PC-3 (cell line): Measurements from ENCODE around the gene DPT.

Source experiments
- EZH2 ChIP-seq: fragments of 300-600 bp; sonication (generic); IDR thresholded peaks from one replicate; pipeline ENCODE4 v1.6.1; 2017; ENCODE audit warnings: antibody characterized with exemption, mild to moderate bottlenecking, low read length; ENCODE audit not compliant: unreplicated experiment
- EZH2phosphoT487 ChIP-seq: fragments of 300-600 bp; sonication (generic); IDR thresholded peaks from 2 replicates; pipeline ENCODE4 v1.6.1; 2018; ENCODE audit warnings: mild to moderate bottlenecking, antibody characterized with exemption, low read length, borderline replicate concordance
- TF ChIP-seq, protein P1 (sequence below): fragments of 300-600 bp; sonication (generic); conservative IDR thresholded peaks from 2 replicates; pipeline ENCODE4 v1.5.1; 2017; ENCODE audit warnings: antibody characterized with exemption, low read depth, mild to moderate bottlenecking, low read length

DNA sequence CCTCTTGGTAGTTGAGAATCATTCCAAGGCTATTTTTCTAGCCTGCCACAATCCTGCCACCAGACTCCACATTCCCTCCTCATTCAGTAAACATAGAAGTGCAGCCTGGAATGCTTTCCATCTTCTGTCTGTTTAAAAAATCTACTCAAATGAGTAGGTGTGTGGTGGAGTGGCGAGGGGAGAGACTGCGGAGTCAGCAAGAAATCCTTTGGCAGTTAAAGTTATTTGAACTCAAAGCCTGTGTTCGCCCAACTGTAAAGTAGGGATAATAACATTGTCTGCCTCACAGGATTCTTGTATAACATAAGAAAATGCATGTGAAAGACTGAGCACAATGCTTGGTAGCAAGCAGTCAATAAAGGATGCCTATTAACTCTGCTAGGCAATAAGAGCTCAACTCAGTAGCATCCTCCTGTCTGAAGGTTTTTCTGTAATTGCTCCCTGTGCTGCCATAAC is 22.2 kb upstream of the DPT start:
- TF ChIP-seq, protein P1, sequence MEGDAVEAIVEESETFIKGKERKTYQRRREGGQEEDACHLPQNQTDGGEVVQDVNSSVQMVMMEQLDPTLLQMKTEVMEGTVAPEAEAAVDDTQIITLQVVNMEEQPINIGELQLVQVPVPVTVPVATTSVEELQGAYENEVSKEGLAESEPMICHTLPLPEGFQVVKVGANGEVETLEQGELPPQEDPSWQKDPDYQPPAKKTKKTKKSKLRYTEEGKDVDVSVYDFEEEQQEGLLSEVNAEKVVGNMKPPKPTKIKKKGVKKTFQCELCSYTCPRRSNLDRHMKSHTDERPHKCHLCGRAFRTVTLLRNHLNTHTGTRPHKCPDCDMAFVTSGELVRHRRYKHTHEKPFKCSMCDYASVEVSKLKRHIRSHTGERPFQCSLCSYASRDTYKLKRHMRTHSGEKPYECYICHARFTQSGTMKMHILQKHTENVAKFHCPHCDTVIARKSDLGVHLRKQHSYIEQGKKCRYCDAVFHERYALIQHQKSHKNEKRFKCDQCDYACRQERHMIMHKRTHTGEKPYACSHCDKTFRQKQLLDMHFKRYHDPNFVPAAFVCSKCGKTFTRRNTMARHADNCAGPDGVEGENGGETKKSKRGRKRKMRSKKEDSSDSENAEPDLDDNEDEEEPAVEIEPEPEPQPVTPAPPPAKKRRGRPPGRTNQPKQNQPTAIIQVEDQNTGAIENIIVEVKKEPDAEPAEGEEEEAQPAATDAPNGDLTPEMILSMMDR: no peak
- no peak for TF ChIP-seq EZH2phosphoT487
- no peak for TF ChIP-seq EZH2
